ENCODE data around the gene NRF1.

DNA sequence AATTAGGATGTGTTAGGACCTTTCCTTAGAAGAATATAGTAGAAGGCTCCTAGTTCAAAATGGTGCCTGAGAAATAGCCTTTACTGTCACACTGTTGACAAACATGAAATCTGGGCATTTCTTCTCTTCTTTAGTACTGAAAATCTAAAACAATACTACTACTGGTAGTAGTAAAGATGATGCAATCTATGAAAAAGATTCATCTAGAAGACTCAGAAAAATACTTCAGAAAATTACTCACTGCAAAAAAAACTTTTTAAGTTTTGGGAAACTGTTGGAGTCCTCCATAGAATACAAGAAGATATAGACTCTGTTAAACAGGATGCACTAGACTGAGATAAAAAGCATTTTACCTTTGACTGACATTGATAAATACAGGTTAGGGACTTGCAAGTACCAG is 67.1 kb downstream of the NRF1 start:
- TF ChIP-seq, protein P1, sequence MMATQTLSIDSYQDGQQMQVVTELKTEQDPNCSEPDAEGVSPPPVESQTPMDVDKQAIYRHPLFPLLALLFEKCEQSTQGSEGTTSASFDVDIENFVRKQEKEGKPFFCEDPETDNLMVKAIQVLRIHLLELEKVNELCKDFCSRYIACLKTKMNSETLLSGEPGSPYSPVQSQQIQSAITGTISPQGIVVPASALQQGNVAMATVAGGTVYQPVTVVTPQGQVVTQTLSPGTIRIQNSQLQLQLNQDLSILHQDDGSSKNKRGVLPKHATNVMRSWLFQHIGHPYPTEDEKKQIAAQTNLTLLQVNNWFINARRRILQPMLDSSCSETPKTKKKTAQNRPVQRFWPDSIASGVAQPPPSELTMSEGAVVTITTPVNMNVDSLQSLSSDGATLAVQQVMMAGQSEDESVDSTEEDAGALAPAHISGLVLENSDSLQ (IDR thresholded peaks at IDR 0.05) = no peak
- no peak for TF ChIP-seq L3MBTL2 (conservative IDR thresholded peaks at IDR 0.05)
- no peak for TF ChIP-seq FOXM1 (IDR thresholded peaks at IDR 0.05; ENCODE audit: borderline replicate concordance)
- TF ChIP-seq ELF4 (IDR thresholded peaks at IDR 0.05) = no peak
- no peak for TF ChIP-seq SP1 (IDR thresholded peaks at IDR 0.05)

Data from HEK293T (cell line).